HG02642 (cell line): Measurements from ENCODE around the gene NRCAM.
A peak's percentile ranks its signal among the peaks of the same experiment; 100 is the strongest.
"Not testable (repeated sequence)": the region's sequence is repeated elsewhere in the genome, so short reads cannot be mapped to it uniquely, and the experiment has no call there.

Experiments used
- ATAC-seq: cut with Tn5 transposase; IDR thresholded peaks from one replicate; pipeline ENCODE4 v1.9.1; 2021; ENCODE audit warnings: mild to moderate bottlenecking; ENCODE audit not compliant: unreplicated experiment, poor library complexity

Gene NRCAM

GRCh38 chr7:108455998-108456677 is at the start of gene NRCAM:
Gene NRCAM (minus strand): TSS chr7:108456436. CDS start chr7:108240064, 216,372 bp downstream.
- peak; percentile 30 for ATAC-seq

GRCh38 chr7:108504576-108504975 is 48.3 kb upstream of the NRCAM start:
- not testable (repeated sequence) for ATAC-seq

- peak; percentile 97 for ATAC-seq
Observed at GRCh38 chr7:108503112-108504026, 47.1 kb upstream of the NRCAM start.

- no peak for ATAC-seq
Observed at GRCh38 chr7:108499566-108499965, 43.3 kb upstream of the NRCAM start.

DNA sequence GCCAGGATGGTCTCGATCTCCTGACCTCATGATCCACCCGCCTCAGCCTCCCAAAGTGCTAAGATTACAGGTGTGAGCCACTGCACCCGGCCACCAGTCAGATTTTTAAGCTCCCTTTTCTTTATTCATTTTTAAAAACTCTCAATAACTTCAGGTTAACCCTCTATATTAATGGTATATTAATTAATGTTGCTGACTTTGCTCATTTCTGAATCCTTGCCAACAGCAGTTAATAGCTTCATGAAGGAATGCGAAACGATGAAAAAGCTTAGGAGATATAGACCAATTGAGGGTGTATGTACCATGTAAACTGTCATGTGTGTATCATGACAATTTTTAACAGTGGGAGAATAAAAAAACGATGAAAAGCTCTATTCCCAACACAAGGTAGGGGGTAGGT is 42.2 kb upstream of the NRCAM start:
- ATAC-seq: no peak

- no peak for ATAC-seq
Observed at GRCh38 chr7:108497082-108497725, 41.0 kb upstream of the NRCAM start.

DNA sequence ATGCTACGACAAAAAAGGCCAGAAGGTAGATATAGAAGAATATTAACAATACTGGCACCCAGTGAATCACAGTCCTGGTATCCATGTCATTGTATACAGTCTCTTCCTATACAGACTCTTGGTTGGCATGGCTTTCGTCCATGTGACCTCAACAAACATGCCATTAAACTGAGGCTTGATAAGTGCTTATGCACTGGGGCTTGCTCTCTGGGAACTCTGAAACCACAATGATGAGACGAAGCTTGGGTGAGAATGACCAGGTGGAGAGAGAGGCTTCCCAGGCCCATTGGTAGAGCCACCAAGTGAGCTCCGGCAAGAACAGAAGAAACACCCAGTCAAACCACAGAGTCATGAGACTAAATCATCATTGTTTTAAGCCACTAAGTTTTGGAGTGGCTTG is 36.5 kb upstream of the NRCAM start:
- ATAC-seq: no peak

GRCh38 chr7:108488768-108489538 is 32.7 kb upstream of the NRCAM start:
- ATAC-seq: no peak

DNA sequence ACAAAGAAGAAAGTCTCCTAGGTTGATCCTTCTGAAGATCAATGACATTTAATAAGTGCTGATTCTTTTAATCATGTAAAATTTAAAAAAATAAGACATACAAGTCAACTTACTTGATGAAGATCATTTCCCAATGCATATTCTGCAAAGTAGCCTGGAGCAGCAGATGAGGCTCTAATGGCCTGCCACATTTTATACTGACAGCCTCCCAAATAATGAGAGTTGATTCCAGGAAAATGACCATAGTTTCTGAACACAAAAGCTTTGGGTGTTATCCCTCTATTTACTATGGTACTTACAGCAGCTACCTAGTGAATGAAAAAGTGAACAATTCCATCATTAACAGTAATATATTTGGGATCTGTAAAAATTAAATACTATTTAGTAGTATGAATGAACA is 31.4 kb upstream of the NRCAM start:
- no peak for ATAC-seq

DNA sequence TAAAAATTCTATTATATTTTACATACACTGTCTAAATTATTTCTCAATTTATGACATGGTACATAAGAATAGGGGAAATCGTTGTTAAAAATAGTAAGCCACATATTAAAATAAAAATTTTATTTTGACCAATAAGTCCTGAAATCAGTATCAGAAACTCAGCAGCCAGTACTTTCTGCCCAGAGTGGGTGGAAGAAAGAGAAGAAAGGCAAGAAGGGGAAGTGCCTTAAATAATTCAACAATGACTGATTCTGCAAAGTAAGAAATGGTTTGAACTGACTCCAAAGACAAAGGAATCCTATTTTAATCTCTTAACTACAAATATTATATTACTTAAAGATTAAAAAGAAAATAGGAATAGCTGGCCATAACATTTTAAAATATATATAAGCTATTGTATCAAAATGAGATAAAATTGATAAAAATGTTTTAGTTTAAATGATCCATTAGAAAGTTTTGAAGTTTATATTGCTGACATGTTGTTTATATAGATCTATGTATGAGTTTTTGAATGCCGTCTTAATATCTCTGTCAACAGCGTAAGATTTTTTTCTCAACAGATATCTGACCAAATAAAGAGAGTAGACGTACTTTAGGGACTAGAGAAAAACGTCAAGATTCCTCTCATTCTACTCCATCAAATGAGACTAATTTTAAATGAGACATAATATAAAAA is 30.2 kb upstream of the NRCAM start:
- no peak for ATAC-seq

- no peak for ATAC-seq
Observed at GRCh38 chr7:108484137-108484536, 27.9 kb upstream of the NRCAM start.

GRCh38 chr7:108480311-108480710 is 24.1 kb upstream of the NRCAM start:
- ATAC-seq: no peak

- ATAC-seq: no peak
Observed at GRCh38 chr7:108479751-108480150, 23.5 kb upstream of the NRCAM start.

- ATAC-seq: no peak
Observed at GRCh38 chr7:108479118-108479517, 22.9 kb upstream of the NRCAM start.

- no peak for ATAC-seq
Observed at GRCh38 chr7:108468246-108468645, 12.0 kb upstream of the NRCAM start.

- no peak for ATAC-seq
Observed at GRCh38 chr7:108467391-108467790, 11.2 kb upstream of the NRCAM start.

DNA sequence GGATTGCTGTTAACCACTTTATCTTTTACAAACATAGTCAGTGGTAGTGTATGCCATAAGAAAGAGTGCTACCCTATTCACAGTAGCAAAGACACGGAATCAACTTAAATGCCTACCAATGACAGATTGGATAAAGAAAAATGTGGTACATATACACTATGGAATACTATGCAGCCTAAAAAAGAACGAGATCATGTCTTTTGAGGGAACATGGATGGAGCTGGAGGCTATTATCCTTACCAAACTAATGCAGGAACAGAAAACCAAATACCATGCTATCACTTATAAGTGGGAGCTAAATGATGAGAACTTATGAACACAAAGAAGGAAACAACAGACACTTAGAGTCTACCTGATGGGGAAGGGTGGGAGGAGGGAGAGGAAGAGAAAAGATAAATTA is 10.1 kb upstream of the NRCAM start:
- ATAC-seq: not testable (repeated sequence)

DNA sequence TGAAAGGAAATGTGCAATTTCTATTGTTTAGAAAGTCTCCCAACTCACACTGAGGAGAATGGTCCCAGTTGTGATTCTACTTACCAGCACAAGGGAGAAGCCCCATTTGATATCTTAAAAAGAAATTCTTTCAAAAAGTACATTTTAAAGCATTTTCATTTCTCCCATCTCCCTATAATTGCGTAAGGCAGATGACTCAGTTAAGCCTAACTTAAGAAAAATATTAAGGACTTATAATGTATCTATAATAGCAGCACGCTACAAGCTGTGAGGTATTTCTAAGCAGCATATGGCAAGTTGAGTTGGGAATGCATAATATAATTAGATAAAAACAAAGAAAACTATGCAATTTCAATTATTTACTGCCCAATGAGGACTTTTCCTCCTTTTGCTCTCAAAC is 8.5 kb upstream of the NRCAM start:
- ATAC-seq: no peak

DNA sequence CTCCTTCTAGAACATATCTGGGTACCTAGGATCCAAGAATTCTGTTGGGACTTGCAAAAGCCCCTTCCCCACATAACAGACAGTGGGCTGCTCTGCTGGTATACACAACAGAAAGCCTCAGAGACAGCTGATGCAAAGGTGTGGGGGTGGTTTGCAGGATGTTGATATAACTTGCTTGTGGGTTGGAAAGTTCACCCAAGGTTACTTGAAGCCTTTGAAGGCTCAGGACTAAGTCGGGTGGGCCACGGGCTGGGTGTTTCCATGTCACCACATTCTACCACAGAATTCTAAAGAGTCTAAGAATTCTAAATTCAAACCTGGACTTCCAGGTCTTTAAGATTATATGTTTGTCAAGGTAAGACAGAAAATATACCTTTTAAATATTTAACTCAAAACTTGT is 7.4 kb upstream of the NRCAM start:
- ATAC-seq: no peak

- ATAC-seq: no peak
Observed at GRCh38 chr7:108461840-108462239, 5.6 kb upstream of the NRCAM start.
